Measurements from ENCODE around the gene SYT15.

The SYT15 gene

GRCh38 chr10:46545861-46546590 is 32.9 kb upstream of the SYT15 start:
- DNase-seq = no peak

- no peak for DNase-seq
Measured at GRCh38 chr10:46546591-46547540, 32.1 kb upstream of the SYT15 start.

- no peak for DNase-seq
Measured at GRCh38 chr10:46547541-46548497, 31.1 kb upstream of the SYT15 start.

- DNase-seq = no peak
Measured at GRCh38 chr10:46548498-46549090, 30.3 kb upstream of the SYT15 start.

GRCh38 chr10:46549171-46550075 is 29.5 kb upstream of the SYT15 start:
- DNase-seq = no peak

GRCh38 chr10:46550076-46550790 is 28.7 kb upstream of the SYT15 start:
- DNase-seq = no peak

- peak; percentile 49 for DNase-seq
Measured at GRCh38 chr10:46550795-46551700, 27.9 kb upstream of the SYT15 start.

- DNase-seq = no peak
Measured at GRCh38 chr10:46551701-46552525, 27.0 kb upstream of the SYT15 start.

- no peak for DNase-seq
Measured at GRCh38 chr10:46552526-46553237, 26.2 kb upstream of the SYT15 start.

- no peak for DNase-seq
Measured at GRCh38 chr10:46553238-46554049, 25.5 kb upstream of the SYT15 start.

GRCh38 chr10:46554166-46554781 is 24.7 kb upstream of the SYT15 start:
- DNase-seq = no peak

GRCh38 chr10:46555366-46555712 is 23.6 kb upstream of the SYT15 start:
- DNase-seq = no peak

- no peak for DNase-seq
Measured at GRCh38 chr10:46555713-46556514, 23.0 kb upstream of the SYT15 start.

- no peak for DNase-seq
Measured at GRCh38 chr10:46556515-46557318, 22.2 kb upstream of the SYT15 start, which contains the start of gene GPRIN2. Gene GPRIN2, minus strand, starts transcription at chr10:46556658. Its CDS starts 5,922 bp downstream, at chr10:46550736.

Data from hematopoietic multipotent progenitor cell treated with erythropoietin and hydrocortisone succinate and interleukin-3 and kit ligand, for 6 days (in vitro differentiated cells).